Measurements from ENCODE around the gene GJD4. TPM values are rescaled to one million over a fixed set of nuclear protein-coding genes. Genes with fewer than 3 reads are reported as not detected.

Gene GJD4
- total RNA-seq, 1 experiment from 2014 or later: not detected

- no peak for DNase-seq (ENCODE audit: low read depth, low spot score)
- no peaks in the 10 kb centered on the region for H3K9me2 ChIP-seq (ENCODE audit: insufficient read depth)
- RAD21 ChIA-PET (ENCODE audit: low non-redundant PET in 1 of 2, low total read pairs in 2 of 2, uncharacterized antibody in 2 of 2, unreplicated experiment in 2 of 2): no interaction called here
- H3K27me3 ChIP-seq (ENCODE audit: insufficient read depth, low read length): peaks cover 12% of the 10 kb centered on the region
- ATAC-seq: no peak
- H3K79me2 ChIP-seq (ENCODE audit: insufficient read depth, low read length): no peaks in the 10 kb centered on the region
- intact Hi-C loops (cut with micrococcal nuclease): no loop called here
- peaks cover 0 to 16% of the 10 kb centered on the region in 2 experiments; a peak in 3 of 4 replicates for H3K4me1 ChIP-seq (ENCODE audit: control insufficient read depth in 1 of 2, insufficient read depth in 2 of 2, low read length in 2 of 2)
- H2AFZ ChIP-seq (ENCODE audit: low read depth, low read length, poor library complexity, severe bottlenecking): no peak overlapping the region
- no TSS peak for BruUV-seq (replicated peaks)
- CTCF ChIA-PET: no interaction called here
- H3K36me3 ChIP-seq (ENCODE audit: control insufficient read depth in 1 of 2, insufficient read depth in 2 of 2, low read length in 2 of 2): no peaks in the 10 kb centered on the region
- H4K20me1 ChIP-seq (ENCODE audit: insufficient read depth): no peaks in the 10 kb centered on the region
- TF ChIP-seq EZH2phosphoT487 (IDR thresholded peaks at IDR 0.05; ENCODE audit: borderline replicate concordance) (no peak), ATF3 (IDR thresholded peaks at IDR 0.05) (no peak), RAD21 (IDR thresholded peaks at IDR 0.05; ENCODE audit: low read depth) (no peak), JUND (IDR thresholded peaks at IDR 0.05) (no peak), ELF1 (IDR thresholded peaks at IDR 0.05; ENCODE audit: borderline replicate concordance, low read depth) (no peak), TCF7L2 (IDR thresholded peaks at IDR 0.05; ENCODE audit: borderline replicate concordance, extremely low read depth, insufficient read depth, insufficient read length) (no peak), POLR2A (IDR thresholded peaks at IDR 0.05; ENCODE audit: borderline replicate concordance, extremely low read depth, insufficient read depth, insufficient read length) (no peak), EZH2 (IDR thresholded peaks at IDR 0.05) (no peak), SP1 (IDR thresholded peaks at IDR 0.05; ENCODE audit: low read depth) (no peak), FOSL1 (IDR thresholded peaks at IDR 0.05; ENCODE audit: low read depth) (no peak), SRF (IDR thresholded peaks at IDR 0.05; ENCODE audit: low read depth) (no peak), ZFX (IDR thresholded peaks at IDR 0.05) (no peak), REST (IDR thresholded peaks at IDR 0.05; ENCODE audit: low read depth) (no peak), MAX (IDR thresholded peaks at IDR 0.05) (no peak), ZNF274 (IDR thresholded peaks at IDR 0.05; ENCODE audit: low read depth, low read length) (no peak), CBX3 (IDR thresholded peaks at IDR 0.05; ENCODE audit: low read depth) (no peak), POLR2AphosphoS5 (IDR thresholded peaks at IDR 0.05; ENCODE audit: low read depth, low read length) (no peak), YY1 (IDR thresholded peaks at IDR 0.05; ENCODE audit: extremely low read depth, insufficient replicate concordance, low read depth, low read length) (no peak)
- TF ChIP-seq, protein P1, sequence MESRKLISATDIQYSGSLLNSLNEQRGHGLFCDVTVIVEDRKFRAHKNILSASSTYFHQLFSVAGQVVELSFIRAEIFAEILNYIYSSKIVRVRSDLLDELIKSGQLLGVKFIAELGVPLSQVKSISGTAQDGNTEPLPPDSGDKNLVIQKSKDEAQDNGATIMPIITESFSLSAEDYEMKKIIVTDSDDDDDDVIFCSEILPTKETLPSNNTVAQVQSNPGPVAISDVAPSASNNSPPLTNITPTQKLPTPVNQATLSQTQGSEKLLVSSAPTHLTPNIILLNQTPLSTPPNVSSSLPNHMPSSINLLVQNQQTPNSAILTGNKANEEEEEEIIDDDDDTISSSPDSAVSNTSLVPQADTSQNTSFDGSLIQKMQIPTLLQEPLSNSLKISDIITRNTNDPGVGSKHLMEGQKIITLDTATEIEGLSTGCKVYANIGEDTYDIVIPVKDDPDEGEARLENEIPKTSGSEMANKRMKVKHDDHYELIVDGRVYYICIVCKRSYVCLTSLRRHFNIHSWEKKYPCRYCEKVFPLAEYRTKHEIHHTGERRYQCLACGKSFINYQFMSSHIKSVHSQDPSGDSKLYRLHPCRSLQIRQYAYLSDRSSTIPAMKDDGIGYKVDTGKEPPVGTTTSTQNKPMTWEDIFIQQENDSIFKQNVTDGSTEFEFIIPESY (IDR thresholded peaks at IDR 0.05; ENCODE audit: extremely low read depth, insufficient replicate concordance, low read length): no peak
- POLR2A ChIA-PET: no interaction called here
- no peak overlapping the region for H3K9ac ChIP-seq (ENCODE audit: low read length)
- no peaks in the 10 kb centered on the region for H3K9me3 ChIP-seq (ENCODE audit: control insufficient read depth in 1 of 2, insufficient read depth in 1 of 2, low read depth in 1 of 2, low read length in 2 of 2)
- no peak overlapping the region for H3K4me3 ChIP-seq (replicated peaks in 1 of 2; ENCODE audit: low read depth in 1 of 2, low read length in 2 of 2)
- H3K27ac ChIP-seq (ENCODE audit: low read depth, low read length): no peak overlapping the region
- H3K4me2 ChIP-seq (ENCODE audit: low read length): no peak overlapping the region
Measured at GRCh38 chr10:35637462-35637861, 32.3 kb downstream of the GJD4 start.
